ENCODE data around the gene SOX18. TPM values are rescaled to one million over a fixed set of nuclear protein-coding genes. Genes with fewer than 3 reads are reported as not detected.

SOX18 gene
- total and polyA plus RNA-seq, 2 of the 4 experiments (the other 2 are of a cell fraction): not detected

GRCh38 chr20:64051561-64052325 lies 2.3 kb upstream of the SOX18 start:
- Histone ChIP-seq H3K9ac (ENCODE audit: low read depth, low read length) (no peak overlapping the region), H4K20me1 (ENCODE audit: insufficient read depth, low read length) (no peaks in the 10 kb centered on the region), H3K9me1 (ENCODE audit: insufficient read depth, low read length) (no peaks in the 10 kb centered on the region), H3K4me2 (ENCODE audit: low read depth, low read length) (no peak overlapping the region), H3K27me3 (ENCODE audit: control insufficient read depth, insufficient read depth, low read length) (peaks cover 50% of the 10 kb centered on the region), H3K36me3 (ENCODE audit: control insufficient read depth, insufficient read depth, low read length) (no peaks in the 10 kb centered on the region), H4K91ac (ENCODE audit: insufficient read depth, low read depth, low read length) (no peak overlapping the region), H3K27ac (ENCODE audit: insufficient read depth, low read length) (no peak overlapping the region), H3K4me3 (ENCODE audit: insufficient read depth, low read depth, low read length) (no peak overlapping the region), H2AFZ (replicated peaks; ENCODE audit: low read length, poor library complexity) (no peak overlapping the region), H2BK5ac (ENCODE audit: low read depth, low read length, poor library complexity, severe bottlenecking) (no peak overlapping the region), H3K14ac (replicated peaks; ENCODE audit: low read depth, low read length) (no peak overlapping the region), H2BK15ac (ENCODE audit: low read depth, low read length) (no peak overlapping the region), H2BK20ac (ENCODE audit: low read depth, low read length) (no peak overlapping the region), H2AK9ac (replicated peaks; ENCODE audit: low read depth, low read length, poor library complexity) (no peak overlapping the region), H3K4me1 (ENCODE audit: control insufficient read depth, insufficient read depth, low read length) (no peaks in the 10 kb centered on the region; the same call in 1 of the 2 replicates), H3K23ac (ENCODE audit: low read depth, low read length) (no peak overlapping the region), H4K8ac (ENCODE audit: low read depth in 2 of 2, low read length in 2 of 2) (no peak overlapping the region), H3K9me3 (ENCODE audit: control insufficient read depth, insufficient read depth, low read length) (no peaks in the 10 kb centered on the region), H4K5ac (ENCODE audit: low read depth, low read length) (no peak overlapping the region), H3K56ac (ENCODE audit: extremely low read depth, insufficient read depth, low read length) (no peak overlapping the region), H3K4ac (ENCODE audit: low read depth, low read length) (no peak overlapping the region), H3K18ac (ENCODE audit: low read depth, low read length) (no peak overlapping the region), H2AK5ac (ENCODE audit: low read depth, low read length) (no peak overlapping the region), H2BK120ac (ENCODE audit: low read depth, low read length) (no peak overlapping the region), H3K79me1 (ENCODE audit: low read depth in 1 of 2, low read length in 2 of 2) (no peaks in the 10 kb centered on the region)
- no TSS peak for BruUV-seq (replicated peaks)
- ChIA-PET CTCF (no interaction called here), POLR2A (ENCODE audit: unreplicated experiment) (no interaction called here)
- DNase-seq (no peak), ATAC-seq (ENCODE audit: low read depth) (no peak)
- dilution Hi-C loops (cut with HindIII; ENCODE audit: low sequenced_read_pairs, unreplicated experiment): no loop called here
- intact Hi-C loops (cut with micrococcal nuclease): no loop called here
- TF ChIP-seq FOS (IDR thresholded peaks at IDR 0.05; ENCODE audit: low read depth, low read length) (no peak), POLR2A (IDR thresholded peaks at IDR 0.05; ENCODE audit: low read depth, low read length) (no peak), BHLHE40 (IDR thresholded peaks at IDR 0.05; ENCODE audit: low read depth, low read length) (no peak), MAFK (IDR thresholded peaks at IDR 0.05; ENCODE audit: low read depth, low read length) (no peak), RAD21 (IDR thresholded peaks at IDR 0.05; ENCODE audit: low read length) (no peak), RFX5 (IDR thresholded peaks at IDR 0.05; ENCODE audit: low read depth, low read length) (no peak), SMC3 (IDR thresholded peaks at IDR 0.05; ENCODE audit: low read depth, low read length) (no peak), CHD1 (IDR thresholded peaks at IDR 0.05; ENCODE audit: low read depth, low read length) (no peak), RCOR1 (IDR thresholded peaks at IDR 0.05; ENCODE audit: insufficient replicate concordance, low read length) (no peak), MAZ (IDR thresholded peaks at IDR 0.05; ENCODE audit: borderline replicate concordance, low read depth, low read length) (no peak), NFE2L2 (IDR thresholded peaks at IDR 0.05; ENCODE audit: low read depth, low read length) (no peak)
- TF ChIP-seq, protein P1, sequence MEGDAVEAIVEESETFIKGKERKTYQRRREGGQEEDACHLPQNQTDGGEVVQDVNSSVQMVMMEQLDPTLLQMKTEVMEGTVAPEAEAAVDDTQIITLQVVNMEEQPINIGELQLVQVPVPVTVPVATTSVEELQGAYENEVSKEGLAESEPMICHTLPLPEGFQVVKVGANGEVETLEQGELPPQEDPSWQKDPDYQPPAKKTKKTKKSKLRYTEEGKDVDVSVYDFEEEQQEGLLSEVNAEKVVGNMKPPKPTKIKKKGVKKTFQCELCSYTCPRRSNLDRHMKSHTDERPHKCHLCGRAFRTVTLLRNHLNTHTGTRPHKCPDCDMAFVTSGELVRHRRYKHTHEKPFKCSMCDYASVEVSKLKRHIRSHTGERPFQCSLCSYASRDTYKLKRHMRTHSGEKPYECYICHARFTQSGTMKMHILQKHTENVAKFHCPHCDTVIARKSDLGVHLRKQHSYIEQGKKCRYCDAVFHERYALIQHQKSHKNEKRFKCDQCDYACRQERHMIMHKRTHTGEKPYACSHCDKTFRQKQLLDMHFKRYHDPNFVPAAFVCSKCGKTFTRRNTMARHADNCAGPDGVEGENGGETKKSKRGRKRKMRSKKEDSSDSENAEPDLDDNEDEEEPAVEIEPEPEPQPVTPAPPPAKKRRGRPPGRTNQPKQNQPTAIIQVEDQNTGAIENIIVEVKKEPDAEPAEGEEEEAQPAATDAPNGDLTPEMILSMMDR (conservative IDR thresholded peaks at IDR 0.05; ENCODE audit: low read depth, low read length): no peak
- TF ChIP-seq, protein P2, sequence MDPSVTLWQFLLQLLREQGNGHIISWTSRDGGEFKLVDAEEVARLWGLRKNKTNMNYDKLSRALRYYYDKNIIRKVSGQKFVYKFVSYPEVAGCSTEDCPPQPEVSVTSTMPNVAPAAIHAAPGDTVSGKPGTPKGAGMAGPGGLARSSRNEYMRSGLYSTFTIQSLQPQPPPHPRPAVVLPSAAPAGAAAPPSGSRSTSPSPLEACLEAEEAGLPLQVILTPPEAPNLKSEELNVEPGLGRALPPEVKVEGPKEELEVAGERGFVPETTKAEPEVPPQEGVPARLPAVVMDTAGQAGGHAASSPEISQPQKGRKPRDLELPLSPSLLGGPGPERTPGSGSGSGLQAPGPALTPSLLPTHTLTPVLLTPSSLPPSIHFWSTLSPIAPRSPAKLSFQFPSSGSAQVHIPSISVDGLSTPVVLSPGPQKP (IDR thresholded peaks at IDR 0.05; ENCODE audit: borderline replicate concordance, low read depth, low read length): no peak
- 38% methylated on average over 4 of the region's 15 CpGs; no CpG with 5 or more reads in 1 of the 2 experiments for WGBS, 2 experiments (ENCODE audit: extremely low coverage in 2 of 2, insufficient read length in 1 of 2)
- in situ Hi-C loops (cut with MboI; ENCODE audit: low sequenced_read_pairs): no loop called here
